HCT116 (cell line): ENCODE measurements around the gene SUGT1.

Experiments
- EZH2 ChIP-seq: fragments of 200-600 bp; sonication (generic); IDR thresholded peaks from 2 replicates; pipeline ENCODE4 v1.6.1; 2017; ENCODE audit warnings: antibody characterized with exemption, mixed run types
- MAX ChIP-seq: IDR thresholded peaks from 2 replicates; pipeline ENCODE4 v1.6.1; 2012
- POLR2A ChIP-seq: IDR thresholded peaks from 2 replicates; pipeline ENCODE4 v1.7.0; 2011; ENCODE audit warnings: borderline replicate concordance; ENCODE audit not compliant: insufficient read depth, insufficient read length; ENCODE audit errors: extremely low read depth
- POLR2AphosphoS5 ChIP-seq: IDR thresholded peaks from 2 replicates; pipeline ENCODE4 v1.6.1; 2011; ENCODE audit warnings: mild to moderate bottlenecking, low read depth, low read length, moderate library complexity
- SIN3A ChIP-seq: IDR thresholded peaks from 2 replicates; pipeline ENCODE4 v1.6.1; 2012; ENCODE audit warnings: low read depth
- SP1 ChIP-seq: IDR thresholded peaks from 2 replicates; pipeline ENCODE4 v1.6.1; 2012; ENCODE audit warnings: low read depth
- YY1 ChIP-seq: IDR thresholded peaks from 2 replicates; pipeline ENCODE4 v1.6.1; 2011; ENCODE audit warnings: low read length, low read depth, moderate library complexity, mild to moderate bottlenecking; ENCODE audit not compliant: insufficient replicate concordance; ENCODE audit errors: extremely low read depth
- TF ChIP-seq, protein P1 (sequence below), 3 experiments: fragments of 200-600 bp in 1 of 3; sonication (generic) in 1 of 3; IDR thresholded peaks in 2 of 3; conservative IDR thresholded peaks in 1 of 3; 2 replicates each; pipeline ENCODE4 v1.5.1; 2012 to 2017; ENCODE audit warnings: low read depth in 2 of 3, low read length in 2 of 3, antibody characterized with exemption in 1 of 3, borderline replicate concordance in 1 of 3, control low read depth in 1 of 3, mild to moderate bottlenecking in 1 of 3, mixed read lengths in 1 of 3, mixed run types in 1 of 3, moderate library complexity in 1 of 3; ENCODE audit not compliant: insufficient read depth in 1 of 3

GRCh38 chr13:52652980-52653303, 306 bp downstream of the SUGT1 start:
- TF ChIP-seq SP1: no peak
- TF ChIP-seq POLR2AphosphoS5: no peak
- TF ChIP-seq MAX: no peak
- TF ChIP-seq POLR2A: no peak
- TF ChIP-seq, protein P1, sequence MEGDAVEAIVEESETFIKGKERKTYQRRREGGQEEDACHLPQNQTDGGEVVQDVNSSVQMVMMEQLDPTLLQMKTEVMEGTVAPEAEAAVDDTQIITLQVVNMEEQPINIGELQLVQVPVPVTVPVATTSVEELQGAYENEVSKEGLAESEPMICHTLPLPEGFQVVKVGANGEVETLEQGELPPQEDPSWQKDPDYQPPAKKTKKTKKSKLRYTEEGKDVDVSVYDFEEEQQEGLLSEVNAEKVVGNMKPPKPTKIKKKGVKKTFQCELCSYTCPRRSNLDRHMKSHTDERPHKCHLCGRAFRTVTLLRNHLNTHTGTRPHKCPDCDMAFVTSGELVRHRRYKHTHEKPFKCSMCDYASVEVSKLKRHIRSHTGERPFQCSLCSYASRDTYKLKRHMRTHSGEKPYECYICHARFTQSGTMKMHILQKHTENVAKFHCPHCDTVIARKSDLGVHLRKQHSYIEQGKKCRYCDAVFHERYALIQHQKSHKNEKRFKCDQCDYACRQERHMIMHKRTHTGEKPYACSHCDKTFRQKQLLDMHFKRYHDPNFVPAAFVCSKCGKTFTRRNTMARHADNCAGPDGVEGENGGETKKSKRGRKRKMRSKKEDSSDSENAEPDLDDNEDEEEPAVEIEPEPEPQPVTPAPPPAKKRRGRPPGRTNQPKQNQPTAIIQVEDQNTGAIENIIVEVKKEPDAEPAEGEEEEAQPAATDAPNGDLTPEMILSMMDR (IDR thresholded peaks at IDR 0.05 in 2 of 3, conservative IDR thresholded peaks at IDR 0.05 in 1 of 3; ENCODE audit: borderline replicate concordance in 1 of 3, insufficient read depth in 1 of 3, low read depth in 2 of 3, low read length in 2 of 3): no peak
- TF ChIP-seq EZH2: no peak
- TF ChIP-seq SIN3A: no peak; the same call in 1 of the 2 replicates
- no peak for TF ChIP-seq YY1
